NAMALWA (cell line): ENCODE results near the gene ARHGAP23.

Experiments used
- DNase-seq: peaks from one replicate; pipeline ENCODE4 v3.0.0-alpha.2; 2015; ENCODE audit warnings: low spot score

ARHGAP23 gene

DNA sequence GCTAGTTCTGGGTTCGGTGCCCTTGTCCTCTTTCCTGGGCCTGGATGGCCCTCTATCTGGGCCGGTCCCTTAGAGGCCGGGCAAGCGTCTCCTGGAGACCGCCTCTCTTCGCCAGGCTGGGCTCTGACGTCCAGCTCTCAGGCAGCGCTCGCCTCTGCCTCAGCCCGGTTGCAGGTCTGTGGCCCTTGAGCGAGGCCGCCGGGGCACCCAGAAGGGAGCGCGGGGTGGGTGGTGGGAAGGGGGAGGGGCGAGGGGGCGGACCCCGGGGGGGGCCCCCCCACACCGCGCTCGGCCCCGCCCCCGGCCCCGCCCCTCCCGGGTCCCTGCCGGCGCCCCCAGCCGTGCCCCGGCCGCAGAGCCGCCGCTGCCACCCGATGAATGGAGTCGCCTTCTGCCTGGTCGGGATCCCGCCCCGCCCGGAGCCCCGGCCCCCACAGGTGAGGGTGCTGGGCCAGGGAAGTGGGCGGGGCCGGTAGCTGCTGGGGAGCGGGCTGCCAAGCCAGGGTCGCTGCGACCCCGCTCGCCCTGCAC, at the start of gene ARHGAP23:
TSS of gene ARHGAP23 (plus strand) at position 353 of the 531 bp plus-strand sequence. CDS start at position 375, 22 bp downstream.
- DNase-seq, result peak; percentile 38

- no peak for DNase-seq
Measured at GRCh38 chr17:38379448-38379847, 48.8 kb upstream of the ARHGAP23 start.

- no peak for DNase-seq
Measured at GRCh38 chr17:38395090-38395489, 33.2 kb upstream of the ARHGAP23 start.

GRCh38 chr17:38397227-38397626, 31.0 kb upstream of the ARHGAP23 start:
- DNase-seq, result no peak

DNA sequence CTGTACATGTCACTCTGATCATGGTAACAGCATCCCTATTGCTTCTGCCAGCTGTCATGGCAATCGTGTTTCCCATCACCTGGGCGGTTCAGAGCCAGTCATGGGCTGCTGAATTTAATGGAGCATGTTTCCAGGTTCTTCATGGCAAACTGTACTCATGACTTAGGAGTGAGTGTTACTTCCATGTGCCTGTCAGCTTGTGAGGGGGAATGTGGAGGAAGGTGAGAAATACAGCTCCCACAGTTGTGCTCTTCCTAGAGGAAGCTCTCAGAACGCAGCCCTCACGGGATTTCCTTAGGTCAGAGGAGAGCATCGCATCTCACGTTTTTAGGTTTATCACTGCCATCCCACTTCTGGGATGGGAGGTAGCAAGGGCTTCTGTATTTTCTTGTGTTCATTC, 28.0 kb upstream of the ARHGAP23 start:
- no peak for DNase-seq

DNA sequence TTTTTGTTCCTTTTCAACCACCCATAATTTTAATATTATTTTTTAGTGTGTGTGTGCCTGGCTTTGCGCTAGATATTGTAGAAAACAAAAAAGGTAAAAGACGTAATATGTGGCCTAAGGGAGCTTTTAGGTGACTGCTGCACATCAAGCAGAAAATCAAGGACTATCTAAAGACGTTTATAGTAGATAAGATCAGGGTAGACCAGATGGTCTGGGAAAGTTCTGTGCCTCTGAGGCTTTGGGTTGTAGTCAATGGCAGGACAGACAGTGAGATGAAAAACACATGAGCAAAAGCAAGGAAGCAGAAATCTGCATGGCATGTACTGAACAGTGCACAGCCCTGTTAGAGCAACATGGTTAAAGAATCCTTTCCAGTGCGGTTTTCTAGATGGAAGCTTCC, 26.8 kb upstream of the ARHGAP23 start:
- DNase-seq, result no peak

DNA sequence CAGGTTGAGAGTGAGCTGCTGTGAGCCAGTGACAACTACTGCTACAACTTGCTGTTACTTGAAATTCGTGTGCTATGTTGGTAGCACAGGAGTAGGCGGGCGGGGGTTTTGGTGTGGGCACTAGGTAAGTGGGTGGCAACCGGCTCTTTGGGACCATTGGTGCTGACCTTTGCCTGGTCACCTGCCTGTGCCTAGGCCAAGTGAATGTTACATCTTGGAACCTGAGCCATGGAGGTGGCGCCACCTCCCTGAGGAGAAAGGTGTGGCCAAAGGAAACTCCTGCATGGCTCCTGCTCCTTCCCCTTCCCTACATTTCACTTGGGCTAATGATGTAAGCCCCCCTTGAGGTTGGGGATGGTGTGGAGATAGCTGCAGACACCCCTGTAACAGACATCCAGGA, 25.4 kb upstream of the ARHGAP23 start:
- no peak for DNase-seq

- DNase-seq, result no peak
Measured at GRCh38 chr17:38403491-38403890, 24.8 kb upstream of the ARHGAP23 start.

DNA sequence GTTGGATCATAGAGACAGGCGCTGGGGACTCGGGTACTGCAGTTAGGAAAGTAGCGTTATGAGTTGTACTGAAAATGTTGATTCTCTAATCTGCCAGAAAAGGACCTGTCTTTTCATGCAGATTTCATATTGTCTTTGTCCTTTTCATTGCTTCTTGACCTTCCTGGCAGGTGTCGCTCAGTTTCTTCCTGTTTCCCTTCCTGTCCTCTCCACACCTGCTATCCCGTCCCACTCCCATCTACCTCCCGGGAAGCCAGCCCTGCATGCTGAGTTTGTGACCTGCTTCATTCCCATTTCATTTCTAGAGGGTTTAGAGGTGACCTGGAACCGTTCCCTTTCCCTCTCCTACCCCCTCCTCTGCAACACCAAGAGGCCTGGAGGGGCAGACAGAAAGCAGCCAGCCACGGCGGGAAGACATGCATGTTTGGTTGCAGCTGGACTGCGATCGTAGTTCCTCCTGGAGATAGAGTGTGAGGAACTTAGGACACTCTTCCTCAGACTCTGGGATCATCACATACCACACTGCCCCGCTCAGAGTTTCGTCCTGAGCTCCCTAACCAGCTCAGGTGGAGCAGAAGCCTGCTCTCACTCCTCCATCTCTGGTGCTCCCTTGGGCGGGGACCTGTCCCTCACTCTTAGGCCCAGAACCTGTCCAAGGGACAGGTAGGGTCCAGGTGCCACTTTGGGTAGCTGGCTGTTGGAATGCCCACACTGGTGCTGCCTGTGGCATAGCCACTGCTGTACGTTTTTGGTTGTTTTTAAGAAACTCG, 23.9 kb upstream of the ARHGAP23 start:
- no peak for DNase-seq

DNA sequence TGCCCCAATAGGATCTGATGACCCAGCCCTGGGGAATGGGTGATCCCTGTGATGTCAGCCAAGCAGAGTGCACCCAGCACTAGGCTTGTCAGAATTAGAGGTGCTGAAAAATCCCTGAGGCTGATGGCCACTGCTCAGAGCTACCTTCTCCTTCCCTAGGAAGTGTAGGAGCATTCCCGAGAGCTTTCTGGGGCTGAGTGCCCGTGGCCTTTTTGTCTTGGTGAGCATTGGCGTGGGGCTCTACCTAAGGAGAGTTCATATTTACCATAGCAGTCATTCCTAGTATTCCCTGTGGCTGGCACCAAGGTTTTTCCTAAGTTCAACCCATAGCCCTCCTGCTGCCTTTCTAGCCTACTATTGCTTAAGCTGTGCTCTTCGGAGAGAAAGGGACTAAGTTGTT, 22.6 kb upstream of the ARHGAP23 start:
- DNase-seq, result no peak

GRCh38 chr17:38410201-38410600, 18.1 kb upstream of the ARHGAP23 start:
- no peak for DNase-seq

DNA sequence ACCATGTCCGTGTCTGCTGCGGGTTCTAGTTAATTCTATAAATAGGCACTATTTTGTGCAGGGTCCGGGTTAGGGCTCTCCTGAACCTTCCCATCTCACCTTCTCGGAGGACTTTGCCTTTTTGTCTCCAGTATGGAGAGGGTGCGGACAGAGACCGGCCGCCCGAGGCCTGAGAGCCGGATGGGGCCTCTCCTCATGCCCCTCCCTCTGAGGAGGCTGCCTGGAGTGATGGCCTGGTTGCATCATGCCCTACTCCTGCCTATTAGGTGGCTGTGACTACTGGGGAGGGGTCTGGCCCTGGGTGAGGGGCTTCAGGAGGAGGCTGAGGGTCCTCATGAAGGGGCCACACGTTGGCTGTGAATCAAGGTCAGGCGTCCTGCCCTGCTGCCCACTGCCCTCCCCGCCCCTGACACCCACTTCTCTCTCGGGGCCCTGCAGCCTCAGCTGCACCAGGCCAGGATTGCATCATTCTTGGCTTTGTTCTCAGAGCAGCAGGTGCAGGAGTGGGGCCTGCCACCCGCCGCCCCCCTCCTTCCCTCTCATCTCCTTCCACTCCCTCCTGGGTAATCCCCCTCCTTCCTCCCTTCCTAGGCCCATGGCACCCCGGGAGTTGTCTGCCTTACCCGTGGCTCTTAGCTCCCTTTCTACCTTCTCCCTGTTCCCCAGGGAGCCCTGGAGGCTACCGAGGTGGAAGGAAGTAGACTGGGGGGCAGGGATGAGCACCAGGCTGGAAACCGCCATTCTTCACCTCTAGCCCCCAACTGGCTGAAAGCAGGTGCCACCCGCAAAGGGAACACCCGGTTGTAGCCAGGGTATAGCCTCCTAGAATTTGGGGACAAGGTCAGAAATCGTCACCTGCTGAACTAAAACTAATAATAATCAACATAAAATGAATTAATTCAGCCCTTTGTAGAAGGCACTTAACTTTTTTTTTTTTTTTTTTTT, 12.7 kb upstream of the ARHGAP23 start:
- DNase-seq, result peak; percentile 92

GRCh38 chr17:38416840-38417209, 11.4 kb upstream of the ARHGAP23 start:
- peak; percentile 32 for DNase-seq

DNA sequence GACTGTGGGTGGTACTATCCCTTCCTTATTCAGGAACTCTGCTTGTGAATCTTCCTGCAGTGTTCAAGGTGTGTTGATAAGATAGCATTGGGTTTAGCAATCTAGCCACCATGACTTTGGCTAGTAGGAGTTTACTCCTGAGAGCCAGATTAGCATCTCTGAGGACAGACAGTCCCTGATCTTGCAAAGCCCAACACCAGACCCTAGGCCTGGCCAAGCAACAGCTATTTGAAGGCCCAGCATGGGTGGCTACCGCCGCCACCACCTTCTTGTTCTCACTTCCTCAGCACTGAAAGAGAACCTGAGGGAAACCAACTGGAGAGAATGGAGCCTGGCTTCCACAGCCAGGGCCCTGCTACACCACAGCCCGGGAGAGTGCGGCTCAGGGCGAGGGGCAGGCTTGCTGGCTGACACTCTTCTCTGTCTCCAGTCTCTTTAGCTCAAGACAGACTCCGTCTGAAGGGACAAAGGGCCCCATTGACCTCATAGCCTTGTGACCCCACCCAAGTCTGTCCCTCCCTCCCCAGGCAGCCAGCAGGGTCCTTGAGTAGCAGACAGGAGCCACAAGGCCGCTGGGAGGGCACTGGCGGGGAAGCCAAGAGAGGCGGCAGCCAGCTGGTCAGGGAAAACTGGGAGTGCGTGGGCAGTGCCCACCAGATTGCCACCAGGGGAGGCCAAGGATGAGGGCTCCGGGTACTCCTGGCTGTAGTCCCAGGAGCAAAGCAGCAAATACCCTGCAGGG, 10.9 kb upstream of the ARHGAP23 start:
- peak; percentile 34 for DNase-seq

- no peak for DNase-seq
Measured at GRCh38 chr17:38418062-38418692, 10.1 kb upstream of the ARHGAP23 start.

GRCh38 chr17:38418693-38419507, 9.4 kb upstream of the ARHGAP23 start:
- peak; percentile 44 for DNase-seq

GRCh38 chr17:38419508-38419981, 8.7 kb upstream of the ARHGAP23 start:
- DNase-seq, result peak; percentile 45

DNA sequence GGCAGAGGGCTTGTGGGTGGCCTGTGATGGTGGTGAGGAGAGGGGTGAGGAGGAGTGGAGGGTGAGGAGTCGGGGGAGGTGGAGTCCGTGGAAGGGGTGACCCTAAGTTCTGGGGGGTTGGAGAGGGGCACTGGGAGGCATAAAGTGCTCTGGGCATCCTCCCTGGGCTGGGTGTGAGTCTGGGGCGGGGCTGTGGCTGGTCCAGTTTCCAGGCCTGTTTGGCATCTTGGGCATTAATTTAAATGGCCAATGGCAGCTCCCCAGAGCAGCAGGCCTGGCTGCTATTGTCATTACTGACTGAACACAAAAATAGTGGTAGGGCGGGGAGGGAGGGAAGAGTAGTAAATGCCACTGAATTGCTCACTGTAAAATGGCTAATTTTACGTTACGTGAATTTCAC, 7.7 kb upstream of the ARHGAP23 start:
- peak; percentile 30 for DNase-seq

- peak; percentile 51 for DNase-seq
Measured at GRCh38 chr17:38421171-38421841, 7.0 kb upstream of the ARHGAP23 start.
